GM23248 (cell line): ENCODE measurements around the gene GRID2.

Experiments used
- EZH2 ChIP-seq: fragments of 200-600 bp; sonication (generic); IDR thresholded peaks from 2 replicates; pipeline ENCODE4 v1.6.1; 2018; ENCODE audit warnings: antibody characterized with exemption, mild to moderate bottlenecking; ENCODE audit not compliant: insufficient read depth, poor library complexity, severe bottlenecking
- EZH2phosphoT487 ChIP-seq: fragments of 200-600 bp; sonication (generic); IDR thresholded peaks from 2 replicates; pipeline ENCODE4 v1.6.1; 2018; ENCODE audit warnings: antibody characterized with exemption, moderate library complexity, mild to moderate bottlenecking, low read depth; ENCODE audit not compliant: insufficient read depth

DNA sequence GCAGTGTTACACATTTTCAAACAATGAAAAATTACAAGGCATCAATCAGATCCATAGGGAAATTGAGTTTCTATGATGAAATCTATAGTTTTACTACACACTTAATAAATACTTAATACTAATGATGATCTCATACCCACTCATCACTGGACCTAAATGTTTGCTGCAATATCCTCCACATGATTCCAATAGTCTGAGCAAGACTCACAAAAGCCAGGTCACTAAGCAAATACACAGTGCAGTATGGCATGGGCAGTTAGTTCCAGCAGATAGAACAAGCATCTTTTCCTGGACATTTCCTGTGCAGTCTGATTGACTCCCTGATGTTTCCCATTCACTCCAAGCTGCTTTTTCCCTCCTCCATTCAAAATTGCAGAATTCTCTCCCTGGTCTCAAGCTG lies 1415.8 kb downstream of the GRID2 start:
- TF ChIP-seq EZH2 (no peak), EZH2phosphoT487 (no peak)
